ENCODE results near the gene MAFF. TPM values are rescaled to one million over a fixed set of nuclear protein-coding genes. Genes with fewer than 3 reads are reported as not detected.
A peak's percentile ranks its signal among the peaks of the same experiment; 100 is the strongest.

Gene MAFF
- total and polyA plus RNA-seq, 4 donors = 30.0 to 57.8 (median 40.1) TPM

GRCh38 chr22:38172832-38173640, 28.8 kb upstream of the MAFF start:
- ATAC-seq (ENCODE audit: insufficient read depth, low FRiP score) (peak; percentile 29), DNase-seq (peak; percentile 87 to 90 (median 88))
- H3K27ac ChIP-seq (ENCODE audit: low read depth in 1 of 2, low read length in 1 of 2) = peak overlapping the region; percentile 5 to 79
- H3K36me3 ChIP-seq (ENCODE audit: control insufficient read depth in 4 of 4, insufficient read depth in 4 of 4, low read length in 4 of 4) = no peaks in the 10 kb centered on the region
- 31 to 33% methylated on average over 16 of the region's 16 CpGs for WGBS, 2 donors
- peak overlapping the region in 1 of 2 donors; percentile 31 for H3K9ac ChIP-seq (ENCODE audit: insufficient read depth in 1 of 2, low read length in 2 of 2)
- peaks cover 0 to 22% (median 12%) of the 10 kb centered on the region in 5 donors for H3K4me1 ChIP-seq (ENCODE audit: control insufficient read depth in 5 of 5, insufficient read depth in 5 of 5, low read length in 5 of 5)
- no peak for TF ChIP-seq CTCF (IDR thresholded peaks at IDR 0.05; ENCODE audit: control extremely low read depth, extremely low read depth)
- no peaks in the 10 kb centered on the region for H3K9me3 ChIP-seq (ENCODE audit: control insufficient read depth in 4 of 4, insufficient read depth in 3 of 4, low read length in 3 of 4)
- H3K27me3 ChIP-seq (ENCODE audit: control insufficient read depth in 3 of 3, insufficient read depth in 3 of 3, low read length in 2 of 3) = no peaks in the 10 kb centered on the region
- no peak overlapping the region for H3K4me3 ChIP-seq

- TF ChIP-seq CTCF (IDR thresholded peaks at IDR 0.05; ENCODE audit: control extremely low read depth, extremely low read depth) = no peak
- 98% methylated on average over 4 of the region's 4 CpGs for WGBS, 2 donors
- H3K27ac ChIP-seq (ENCODE audit: low read depth in 1 of 2, low read length in 1 of 2) = no peak overlapping the region
Observed at GRCh38 chr22:38173641-38173906, 28.2 kb upstream of the MAFF start.

GRCh38 chr22:38174626-38175025, 27.2 kb upstream of the MAFF start:
- ATAC-seq (ENCODE audit: insufficient read depth, low FRiP score) (no peak), DNase-seq (no peak)
- 88 to 91% methylated on average over 14 of the region's 14 CpGs for WGBS, 2 donors
- no peak overlapping the region for H3K4me3 ChIP-seq
- H3K4me1 ChIP-seq (ENCODE audit: control insufficient read depth in 5 of 5, insufficient read depth in 5 of 5, low read length in 5 of 5) = peaks cover 0 to 21% (median 12%) of the 10 kb centered on the region in 5 donors
- peak overlapping the region in 1 of 2 donors; percentile 48 for H3K27ac ChIP-seq (ENCODE audit: low read depth in 1 of 2, low read length in 1 of 2)
- H3K9ac ChIP-seq (ENCODE audit: insufficient read depth in 1 of 2, low read length in 2 of 2) = no peak overlapping the region
- H3K9me3 ChIP-seq (ENCODE audit: control insufficient read depth in 4 of 4, insufficient read depth in 3 of 4, low read length in 3 of 4) = no peaks in the 10 kb centered on the region
- no peaks in the 10 kb centered on the region for H3K27me3 ChIP-seq (ENCODE audit: control insufficient read depth in 3 of 3, insufficient read depth in 3 of 3, low read length in 2 of 3)
- H3K36me3 ChIP-seq (ENCODE audit: control insufficient read depth in 4 of 4, insufficient read depth in 4 of 4, low read length in 4 of 4) = no peaks in the 10 kb centered on the region
- TF ChIP-seq CTCF (IDR thresholded peaks at IDR 0.05; ENCODE audit: control extremely low read depth, extremely low read depth) = no peak

More at GRCh38 chr22:38173641-38173906, 28.2 kb upstream of the MAFF start:
- no peak for ATAC-seq (ENCODE audit: insufficient read depth, low FRiP score)
- H3K9ac ChIP-seq (ENCODE audit: insufficient read depth in 1 of 2, low read length in 2 of 2) = no peak overlapping the region
- DNase-seq = no peak
- H3K4me1 ChIP-seq (ENCODE audit: control insufficient read depth in 5 of 5, insufficient read depth in 5 of 5, low read length in 5 of 5) = peaks cover 0 to 21% (median 12%) of the 10 kb centered on the region in 5 donors
- H3K9me3 ChIP-seq (ENCODE audit: control insufficient read depth in 4 of 4, insufficient read depth in 3 of 4, low read length in 3 of 4) = no peaks in the 10 kb centered on the region
- H3K36me3 ChIP-seq (ENCODE audit: control insufficient read depth in 4 of 4, insufficient read depth in 4 of 4, low read length in 4 of 4) = no peaks in the 10 kb centered on the region
- H3K4me3 ChIP-seq = no peak overlapping the region
- no peaks in the 10 kb centered on the region for H3K27me3 ChIP-seq (ENCODE audit: control insufficient read depth in 3 of 3, insufficient read depth in 3 of 3, low read length in 2 of 3)

Data from lung (tissue), 12 donors.